Body of pancreas (tissue), 4 donors: Measurements from ENCODE around the gene POMT2. TPM values are rescaled to one million over a fixed set of nuclear protein-coding genes. Genes with fewer than 3 reads are reported as not detected.
"Not testable (repeated sequence)": the region's sequence is repeated elsewhere in the genome, so short reads cannot be mapped to it uniquely, and the experiment has no call there.

Source experiments
- ATAC-seq: fragments of 150-250 bp; one replicate; pipeline ENCODE4 v1.9.1; 2016
- DNase-seq, 4 donors: peaks; one replicate each; pipeline ENCODE4 v3.0.0-alpha.2; 2019
- H3K27ac ChIP-seq, 4 donors: fragments of 200-600 bp; sonication (generic); 1 replicate in 3 of 4; 2 replicates in 1 of 4; pipeline versions ENCODE4 v1.5.1 to v1.6.1; 2016 to 2019; ENCODE audit warnings: mild to moderate bottlenecking in 1 of 4, mixed read lengths in 1 of 4, moderate library complexity in 1 of 4
- H3K27me3 ChIP-seq, 2 donors: fragments of 200-600 bp; sonication (generic); one replicate each; pipeline ENCODE4 v1.6.0; 2016; ENCODE audit warnings: mild to moderate bottlenecking in 1 of 2
- H3K36me3 ChIP-seq, 2 donors: fragments of 200-600 bp; sonication (generic); replicated peaks in 1 of 2; 2 replicates each; pipeline ENCODE4 v1.5.1; 2016; ENCODE audit warnings: low read depth in 2 of 2; ENCODE audit not compliant: insufficient read depth in 1 of 2
- H3K4me1 ChIP-seq: fragments of 200-600 bp; sonication (generic); one replicate; pipeline ENCODE4 v1.6.0; 2016
- H3K4me3 ChIP-seq, 2 donors: fragments of 200-600 bp; sonication (generic); 1 replicate in 1 of 2; 2 replicates in 1 of 2; pipeline ENCODE4 v1.5.1; 2016 to 2019
- H3K9me3 ChIP-seq, 3 donors: fragments of 200-600 bp; sonication (generic); 1 replicate in 2 of 3; 2 replicates in 1 of 3; pipeline ENCODE4 v1.5.1; 2016
- POLR2A ChIP-seq, 3 donors: fragments of 450-650 bp; IDR thresholded peaks; one replicate each; pipeline ENCODE4 v1.6.1; 2016; ENCODE audit warnings: antibody characterized with exemption in 3 of 3, mild to moderate bottlenecking in 2 of 3
- WGBS, 2 donors: methylation state at CpG; one replicate each; pipeline ENCODE4 v1.1.5; 2017; 5-methylcytosine and 5-hydroxymethylcytosine counted together
- intact Hi-C: fragments of 100-400 bp; cut with DNase I; formaldehyde crosslinking; loops from one replicate; pipeline ENCODE4 v1.15.1; 2023
- total RNA-seq, 2 donors: library from RNA; depleted of rRNA; stranded (reverse); fragments of >200 nt; gene quantifications; one replicate each; pipeline ENCODE4 v1.1.0, GENCODE V29; 2016
- TF ChIP-seq, protein P1 (sequence below), 7 experiments: fragments of 450-650 bp in 4 of 7; fragments of 200-600 bp in 3 of 7; sonication (generic) in 3 of 7; IDR thresholded peaks; one replicate each; pipeline ENCODE4 v1.5.1; 2016 to 2019; ENCODE audit warnings: antibody characterized with exemption in 7 of 7

The POMT2 gene
- total RNA-seq, 2 donors from 2014 or later: 22.6 to 45.2 TPM

GRCh38 chr14:77322951-77323350 lies 2.3 kb upstream of the POMT2 start:
- intact Hi-C loops: no loop called here
- ATAC-seq (no peak), DNase-seq (no peak)
- Histone ChIP-seq H3K27me3 (no peaks in the 10 kb centered on the region), H3K4me1 (peaks cover 19% of the 10 kb centered on the region), H3K36me3 (no peaks in the 10 kb centered on the region), H3K9me3 (no peaks in the 10 kb centered on the region), H3K4me3 (no peak overlapping the region), H3K27ac (no peak overlapping the region)
- 98% methylated on average over 5 of the region's 5 CpGs for WGBS, 2 donors
- no peak for TF ChIP-seq POLR2A (IDR thresholded peaks at IDR 0.05)
- TF ChIP-seq, protein P1, sequence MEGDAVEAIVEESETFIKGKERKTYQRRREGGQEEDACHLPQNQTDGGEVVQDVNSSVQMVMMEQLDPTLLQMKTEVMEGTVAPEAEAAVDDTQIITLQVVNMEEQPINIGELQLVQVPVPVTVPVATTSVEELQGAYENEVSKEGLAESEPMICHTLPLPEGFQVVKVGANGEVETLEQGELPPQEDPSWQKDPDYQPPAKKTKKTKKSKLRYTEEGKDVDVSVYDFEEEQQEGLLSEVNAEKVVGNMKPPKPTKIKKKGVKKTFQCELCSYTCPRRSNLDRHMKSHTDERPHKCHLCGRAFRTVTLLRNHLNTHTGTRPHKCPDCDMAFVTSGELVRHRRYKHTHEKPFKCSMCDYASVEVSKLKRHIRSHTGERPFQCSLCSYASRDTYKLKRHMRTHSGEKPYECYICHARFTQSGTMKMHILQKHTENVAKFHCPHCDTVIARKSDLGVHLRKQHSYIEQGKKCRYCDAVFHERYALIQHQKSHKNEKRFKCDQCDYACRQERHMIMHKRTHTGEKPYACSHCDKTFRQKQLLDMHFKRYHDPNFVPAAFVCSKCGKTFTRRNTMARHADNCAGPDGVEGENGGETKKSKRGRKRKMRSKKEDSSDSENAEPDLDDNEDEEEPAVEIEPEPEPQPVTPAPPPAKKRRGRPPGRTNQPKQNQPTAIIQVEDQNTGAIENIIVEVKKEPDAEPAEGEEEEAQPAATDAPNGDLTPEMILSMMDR (IDR thresholded peaks at IDR 0.05): no peak

- no peak for TF ChIP-seq POLR2A (IDR thresholded peaks at IDR 0.05)
- TF ChIP-seq, protein P1 (IDR thresholded peaks at IDR 0.05): no peak
- H3K36me3 ChIP-seq: no peaks in the 10 kb centered on the region
- ATAC-seq (no peak), DNase-seq (no peak)
- H3K4me3 ChIP-seq: no peak overlapping the region
- 56 to 74% methylated on average over 5 of the region's 5 CpGs for WGBS, 2 donors
- no peaks in the 10 kb centered on the region for H3K27me3 ChIP-seq
- peaks cover 20% of the 10 kb centered on the region for H3K4me1 ChIP-seq
- intact Hi-C loops: no loop called here
- H3K27ac ChIP-seq: peak overlapping the region in 2 of 4 donors; percentile 97 to 98
- H3K9me3 ChIP-seq: no peaks in the 10 kb centered on the region
Measured at GRCh38 chr14:77322250-77322902, 1.7 kb upstream of the POMT2 start.

DNA sequence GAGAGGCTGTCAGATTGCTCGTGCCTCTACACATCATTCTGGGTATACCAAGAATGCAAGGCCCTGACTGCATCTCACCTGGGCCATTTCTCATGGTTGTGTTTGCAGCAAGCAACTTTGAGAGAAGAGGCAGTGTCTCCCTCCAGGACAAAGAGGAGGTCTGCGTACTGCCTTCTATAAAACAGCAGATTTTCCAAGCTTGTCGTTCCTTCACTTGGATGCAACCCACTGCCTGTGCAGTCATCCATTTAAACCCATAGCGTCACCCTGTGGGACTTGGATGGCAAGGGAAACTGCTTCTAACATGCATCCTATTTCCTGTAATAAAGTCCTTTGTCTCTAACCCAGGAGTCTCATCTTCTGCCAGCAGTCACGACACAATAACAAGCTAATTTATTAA lies 1.3 kb downstream of the POMT2 start:
- intact Hi-C loops: loop anchor here (5.0 kb wide), 1 partner anchor 167 kb away; no protein-coding TSS in a partner anchor
- WGBS, 2 donors: 51 to 56% methylated on average over 5 of the region's 5 CpGs
- no peak for ATAC-seq

GRCh38 chr14:77318756-77319155 lies 1.9 kb downstream of the POMT2 start:
- not testable (repeated sequence) for H3K4me3 ChIP-seq, DNase-seq, ATAC-seq, H3K27me3 ChIP-seq, H3K9me3 ChIP-seq, H3K36me3 ChIP-seq
- Histone ChIP-seq H3K27ac (peak overlapping the region in 1 of 4 donors; percentile 19), H3K4me1 (peaks cover 52% of the 10 kb centered on the region)
- WGBS, 2 donors: 93% methylated on average over 10 to 11 of the region's 11 CpGs
- intact Hi-C loops: loop anchor here (5.0 kb wide), 1 partner anchor 166 kb away; no protein-coding TSS in a partner anchor

More for the DNA sequence above, 1.3 kb downstream of the POMT2 start:
- H3K27me3 ChIP-seq: no peaks in the 10 kb centered on the region
- H3K9me3 ChIP-seq: no peaks in the 10 kb centered on the region
- no peak overlapping the region for H3K27ac ChIP-seq
- no peak for TF ChIP-seq POLR2A (IDR thresholded peaks at IDR 0.05)
- TF ChIP-seq, protein P1 (IDR thresholded peaks at IDR 0.05): no peak
- H3K36me3 ChIP-seq: no peaks in the 10 kb centered on the region
- H3K4me1 ChIP-seq: peaks cover 47% of the 10 kb centered on the region
- DNase-seq: no peak
- no peak overlapping the region for H3K4me3 ChIP-seq

DNA sequence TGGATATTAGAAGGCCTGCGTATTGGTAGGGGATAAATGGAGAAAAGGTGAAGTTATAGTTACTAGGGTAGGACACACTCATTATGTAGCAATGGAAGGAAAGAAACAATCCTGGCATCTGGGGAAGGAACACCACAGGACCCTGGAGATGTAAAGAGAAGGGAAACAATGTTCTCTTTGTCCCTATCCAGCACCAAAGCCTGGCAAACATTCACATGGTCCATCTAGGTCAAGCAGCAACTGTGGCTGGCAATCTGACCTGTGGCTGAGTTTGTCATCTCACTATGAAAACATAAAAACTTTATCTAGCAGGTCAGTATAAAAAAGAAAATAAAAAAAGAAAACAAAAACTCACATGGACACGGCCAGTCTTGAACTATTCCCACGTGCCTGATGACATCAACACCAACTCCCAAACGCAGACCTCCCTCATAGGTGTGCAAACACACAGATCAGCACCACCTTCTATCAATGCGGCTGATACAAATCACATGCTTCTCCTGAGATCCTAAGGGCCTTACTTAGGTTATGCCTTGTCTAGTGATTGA lies 2.6 kb downstream of the POMT2 start:
- Histone ChIP-seq H3K36me3 (no peaks in the 10 kb centered on the region), H3K27me3 (no peaks in the 10 kb centered on the region), H3K4me1 (peaks cover 52% of the 10 kb centered on the region), H3K9me3 (no peaks in the 10 kb centered on the region), H3K27ac (peak overlapping the region in 2 of 4 donors; percentile 19 to 38), H3K4me3 (no peak overlapping the region)
- WGBS, 2 donors: 53 to 56% methylated on average over 5 of the region's 5 CpGs
- DNase-seq: peak in 1 of 4 donors; percentile 31
- TF ChIP-seq, protein P1 (IDR thresholded peaks at IDR 0.05): no peak
- no peak for ATAC-seq
- intact Hi-C loops: loop anchor here (5.0 kb wide), 1 partner anchor 166 kb away; no protein-coding TSS in a partner anchor
